Measurements from ENCODE around the gene TEX2.

The TEX2 gene

DNA sequence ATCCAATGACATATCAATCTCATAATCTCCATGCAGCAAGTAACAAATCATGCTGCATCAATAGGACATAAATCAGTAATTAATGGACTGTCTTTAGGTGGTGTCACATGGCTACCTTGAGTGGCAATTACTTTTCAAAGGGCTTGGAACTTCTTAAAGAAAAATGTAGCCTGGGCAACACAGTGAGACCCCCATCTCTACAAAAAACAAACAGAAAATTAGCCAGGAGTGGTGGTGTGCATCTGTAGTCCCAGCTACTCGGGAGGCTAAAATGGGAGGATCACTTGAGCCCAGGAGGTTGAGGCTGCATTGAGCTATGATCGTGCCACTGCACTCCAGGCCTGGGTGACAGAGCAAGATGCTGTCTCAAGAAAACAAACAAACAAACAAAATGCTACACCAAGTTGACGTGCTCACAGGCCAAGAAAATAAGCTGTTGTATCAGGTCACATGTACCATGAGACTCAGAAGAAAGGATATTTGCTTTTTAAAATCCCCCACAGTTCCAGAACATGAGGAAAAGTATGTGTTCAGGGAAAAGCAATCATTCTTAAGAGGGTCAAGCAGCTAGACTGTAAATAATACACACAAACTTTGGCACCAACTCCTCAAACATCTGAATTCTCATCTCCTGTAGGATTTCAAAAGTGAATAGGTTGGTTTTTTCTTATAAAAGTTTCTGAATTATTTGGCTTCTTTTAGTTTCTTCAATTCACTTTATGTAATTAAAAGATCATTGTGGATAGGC lies 109.3 kb downstream of the TEX2 start:
- TF ChIP-seq, protein P1, sequence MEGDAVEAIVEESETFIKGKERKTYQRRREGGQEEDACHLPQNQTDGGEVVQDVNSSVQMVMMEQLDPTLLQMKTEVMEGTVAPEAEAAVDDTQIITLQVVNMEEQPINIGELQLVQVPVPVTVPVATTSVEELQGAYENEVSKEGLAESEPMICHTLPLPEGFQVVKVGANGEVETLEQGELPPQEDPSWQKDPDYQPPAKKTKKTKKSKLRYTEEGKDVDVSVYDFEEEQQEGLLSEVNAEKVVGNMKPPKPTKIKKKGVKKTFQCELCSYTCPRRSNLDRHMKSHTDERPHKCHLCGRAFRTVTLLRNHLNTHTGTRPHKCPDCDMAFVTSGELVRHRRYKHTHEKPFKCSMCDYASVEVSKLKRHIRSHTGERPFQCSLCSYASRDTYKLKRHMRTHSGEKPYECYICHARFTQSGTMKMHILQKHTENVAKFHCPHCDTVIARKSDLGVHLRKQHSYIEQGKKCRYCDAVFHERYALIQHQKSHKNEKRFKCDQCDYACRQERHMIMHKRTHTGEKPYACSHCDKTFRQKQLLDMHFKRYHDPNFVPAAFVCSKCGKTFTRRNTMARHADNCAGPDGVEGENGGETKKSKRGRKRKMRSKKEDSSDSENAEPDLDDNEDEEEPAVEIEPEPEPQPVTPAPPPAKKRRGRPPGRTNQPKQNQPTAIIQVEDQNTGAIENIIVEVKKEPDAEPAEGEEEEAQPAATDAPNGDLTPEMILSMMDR (IDR thresholded peaks at IDR 0.05) = no peak
- Histone ChIP-seq H3K36me3 (ENCODE audit: control insufficient read depth, insufficient read depth, low read length) (no peaks in the 10 kb centered on the region), H3K27ac (no peak overlapping the region), H3K79me2 (peaks cover 2% of the 10 kb centered on the region), H3K27me3 (ENCODE audit: control insufficient read depth, insufficient read depth, low read length) (no peaks in the 10 kb centered on the region), H2AFZ (no peak overlapping the region), H3K4me2 (ENCODE audit: low read length) (no peak overlapping the region), H3K9ac (no peak overlapping the region), H3K9me3 (ENCODE audit: control insufficient read depth, low read length) (no peaks in the 10 kb centered on the region), H3K4me1 (peaks cover 31% of the 10 kb centered on the region), H3K4me3 (ENCODE audit: low read depth, low read length) (no peak overlapping the region)

- no peak overlapping the region for H3K27ac ChIP-seq
- H3K79me2 ChIP-seq = peaks cover 2% of the 10 kb centered on the region
- H3K4me3 ChIP-seq (ENCODE audit: low read depth, low read length) = no peak overlapping the region
- H2AFZ ChIP-seq = no peak overlapping the region
- H3K9ac ChIP-seq = no peak overlapping the region
- H3K4me1 ChIP-seq = peaks cover 31% of the 10 kb centered on the region
- H3K9me3 ChIP-seq (ENCODE audit: control insufficient read depth, low read length) = no peaks in the 10 kb centered on the region
- H3K36me3 ChIP-seq (ENCODE audit: control insufficient read depth, insufficient read depth, low read length) = no peaks in the 10 kb centered on the region
- no peaks in the 10 kb centered on the region for H3K27me3 ChIP-seq (ENCODE audit: control insufficient read depth, insufficient read depth, low read length)
- TF ChIP-seq, protein P1 (IDR thresholded peaks at IDR 0.05) = no peak
- no peak overlapping the region for H3K4me2 ChIP-seq (ENCODE audit: low read length)
Measured at GRCh38 chr17:64152428-64153125, 110.5 kb downstream of the TEX2 start.

- no peak overlapping the region for H2AFZ ChIP-seq
- H3K4me2 ChIP-seq (ENCODE audit: low read length) = no peak overlapping the region
- H3K4me1 ChIP-seq = peaks cover 27% of the 10 kb centered on the region
- no peaks in the 10 kb centered on the region for H3K27me3 ChIP-seq (ENCODE audit: control insufficient read depth, insufficient read depth, low read length)
- H3K79me2 ChIP-seq = no peaks in the 10 kb centered on the region
- no peaks in the 10 kb centered on the region for H3K36me3 ChIP-seq (ENCODE audit: control insufficient read depth, insufficient read depth, low read length)
- no peaks in the 10 kb centered on the region for H3K9me3 ChIP-seq (ENCODE audit: control insufficient read depth, low read length)
- H3K27ac ChIP-seq = no peak overlapping the region
- H3K4me3 ChIP-seq (ENCODE audit: low read depth, low read length) = no peak overlapping the region
- no peak overlapping the region for H3K9ac ChIP-seq
- TF ChIP-seq, protein P1 (IDR thresholded peaks at IDR 0.05) = no peak
Measured at GRCh38 chr17:64151016-64151368, 112.1 kb downstream of the TEX2 start.

GRCh38 chr17:64150237-64151015 lies 112.6 kb downstream of the TEX2 start:
- Histone ChIP-seq H2AFZ (no peak overlapping the region), H3K4me3 (ENCODE audit: low read depth, low read length) (no peak overlapping the region), H3K9ac (no peak overlapping the region), H3K36me3 (ENCODE audit: control insufficient read depth, insufficient read depth, low read length) (no peaks in the 10 kb centered on the region), H3K79me2 (no peaks in the 10 kb centered on the region), H3K4me2 (ENCODE audit: low read length) (no peak overlapping the region), H3K27ac (no peak overlapping the region), H3K4me1 (peaks cover 21% of the 10 kb centered on the region), H3K27me3 (ENCODE audit: control insufficient read depth, insufficient read depth, low read length) (no peaks in the 10 kb centered on the region), H3K9me3 (ENCODE audit: control insufficient read depth, low read length) (no peaks in the 10 kb centered on the region)
- TF ChIP-seq, protein P1 (IDR thresholded peaks at IDR 0.05) = no peak
